C4-2B (cell line): ENCODE data around the gene ALDH2.

ENCODE experiments used
- ZFX ChIP-seq: fragments of 450-650 bp; IDR thresholded peaks from 2 replicates; pipeline ENCODE4 v1.6.1; 2017
- TF ChIP-seq, protein P1 (sequence below): fragments of 450-650 bp; conservative IDR thresholded peaks from 2 replicates; pipeline ENCODE4 v1.5.1; 2017; ENCODE audit warnings: mild to moderate bottlenecking

DNA sequence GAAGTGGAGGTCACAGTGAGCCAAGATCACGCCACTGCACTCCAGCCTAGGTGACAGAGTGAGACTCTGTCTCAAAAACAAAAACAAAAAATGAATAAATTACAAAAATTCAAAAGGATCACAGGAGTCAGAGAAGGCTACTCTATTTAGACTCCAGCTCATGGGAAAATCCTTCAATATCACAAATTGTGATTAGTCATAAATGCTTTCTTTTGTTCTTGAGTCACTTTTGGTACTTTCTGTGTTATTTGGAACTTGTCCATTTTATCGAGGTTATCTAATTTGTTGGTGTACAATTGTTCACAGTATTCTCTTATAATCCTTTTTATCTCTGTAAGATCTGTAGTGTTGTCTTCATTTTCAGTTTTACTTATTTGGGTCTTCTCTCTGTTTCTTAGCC is 18.9 kb downstream of the ALDH2 start:
- TF ChIP-seq, protein P1, sequence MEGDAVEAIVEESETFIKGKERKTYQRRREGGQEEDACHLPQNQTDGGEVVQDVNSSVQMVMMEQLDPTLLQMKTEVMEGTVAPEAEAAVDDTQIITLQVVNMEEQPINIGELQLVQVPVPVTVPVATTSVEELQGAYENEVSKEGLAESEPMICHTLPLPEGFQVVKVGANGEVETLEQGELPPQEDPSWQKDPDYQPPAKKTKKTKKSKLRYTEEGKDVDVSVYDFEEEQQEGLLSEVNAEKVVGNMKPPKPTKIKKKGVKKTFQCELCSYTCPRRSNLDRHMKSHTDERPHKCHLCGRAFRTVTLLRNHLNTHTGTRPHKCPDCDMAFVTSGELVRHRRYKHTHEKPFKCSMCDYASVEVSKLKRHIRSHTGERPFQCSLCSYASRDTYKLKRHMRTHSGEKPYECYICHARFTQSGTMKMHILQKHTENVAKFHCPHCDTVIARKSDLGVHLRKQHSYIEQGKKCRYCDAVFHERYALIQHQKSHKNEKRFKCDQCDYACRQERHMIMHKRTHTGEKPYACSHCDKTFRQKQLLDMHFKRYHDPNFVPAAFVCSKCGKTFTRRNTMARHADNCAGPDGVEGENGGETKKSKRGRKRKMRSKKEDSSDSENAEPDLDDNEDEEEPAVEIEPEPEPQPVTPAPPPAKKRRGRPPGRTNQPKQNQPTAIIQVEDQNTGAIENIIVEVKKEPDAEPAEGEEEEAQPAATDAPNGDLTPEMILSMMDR: no peak
- TF ChIP-seq ZFX: no peak
